ENCODE results near the gene SEMA5A. TPM values are rescaled to one million over a fixed set of nuclear protein-coding genes. Genes with fewer than 3 reads are reported as not detected.

SEMA5A gene
- total RNA-seq, 1 donor from 2014 or later, result 31.9 TPM

GRCh38 chr5:9115093-9115492 lies 430.8 kb downstream of the SEMA5A start:
- Mint-ChIP-seq H3K27me3 (ENCODE audit: low read depth) (no peaks in the 10 kb centered on the region), H3K4me3 (no peak overlapping the region), H3K4me1 (peaks cover 12% of the 10 kb centered on the region), H3K36me3 (ENCODE audit: low read depth) (peaks cover 37% of the 10 kb centered on the region), H3K27ac (ENCODE audit: unreplicated experiment) (peak overlapping the region; percentile 15), H3K9me3 (peaks cover 4% of the 10 kb centered on the region)
- no peak for DNase-seq (ENCODE audit: low read depth, low spot score)
- TF ChIP-seq, protein P1, sequence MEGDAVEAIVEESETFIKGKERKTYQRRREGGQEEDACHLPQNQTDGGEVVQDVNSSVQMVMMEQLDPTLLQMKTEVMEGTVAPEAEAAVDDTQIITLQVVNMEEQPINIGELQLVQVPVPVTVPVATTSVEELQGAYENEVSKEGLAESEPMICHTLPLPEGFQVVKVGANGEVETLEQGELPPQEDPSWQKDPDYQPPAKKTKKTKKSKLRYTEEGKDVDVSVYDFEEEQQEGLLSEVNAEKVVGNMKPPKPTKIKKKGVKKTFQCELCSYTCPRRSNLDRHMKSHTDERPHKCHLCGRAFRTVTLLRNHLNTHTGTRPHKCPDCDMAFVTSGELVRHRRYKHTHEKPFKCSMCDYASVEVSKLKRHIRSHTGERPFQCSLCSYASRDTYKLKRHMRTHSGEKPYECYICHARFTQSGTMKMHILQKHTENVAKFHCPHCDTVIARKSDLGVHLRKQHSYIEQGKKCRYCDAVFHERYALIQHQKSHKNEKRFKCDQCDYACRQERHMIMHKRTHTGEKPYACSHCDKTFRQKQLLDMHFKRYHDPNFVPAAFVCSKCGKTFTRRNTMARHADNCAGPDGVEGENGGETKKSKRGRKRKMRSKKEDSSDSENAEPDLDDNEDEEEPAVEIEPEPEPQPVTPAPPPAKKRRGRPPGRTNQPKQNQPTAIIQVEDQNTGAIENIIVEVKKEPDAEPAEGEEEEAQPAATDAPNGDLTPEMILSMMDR (conservative IDR thresholded peaks at IDR 0.05), result no peak

GRCh38 chr5:9112520-9113291 lies 433.2 kb downstream of the SEMA5A start:
- H3K36me3 Mint-ChIP-seq (ENCODE audit: low read depth), result peaks cover 40% of the 10 kb centered on the region

GRCh38 chr5:9108162-9108561 lies 437.7 kb downstream of the SEMA5A start:
- no peaks in the 10 kb centered on the region for H3K9me3 Mint-ChIP-seq
- H3K4me3 Mint-ChIP-seq, result no peak overlapping the region
- H3K36me3 Mint-ChIP-seq (ENCODE audit: low read depth), result peaks cover 18% of the 10 kb centered on the region
- H3K27me3 Mint-ChIP-seq (ENCODE audit: low read depth), result no peaks in the 10 kb centered on the region
- no peak for DNase-seq (ENCODE audit: low read depth, low spot score)
- TF ChIP-seq, protein P1 (conservative IDR thresholded peaks at IDR 0.05), result no peak
- H3K27ac Mint-ChIP-seq (ENCODE audit: unreplicated experiment), result peak overlapping the region; percentile 84
- H3K4me1 Mint-ChIP-seq, result peaks cover 40% of the 10 kb centered on the region

More at GRCh38 chr5:9112520-9113291, 433.2 kb downstream of the SEMA5A start:
- Mint-ChIP-seq H3K27me3 (ENCODE audit: low read depth) (no peaks in the 10 kb centered on the region), H3K9me3 (peaks cover 4% of the 10 kb centered on the region), H3K27ac (ENCODE audit: unreplicated experiment) (no peak overlapping the region), H3K4me3 (no peak overlapping the region), H3K4me1 (peaks cover 18% of the 10 kb centered on the region)
- TF ChIP-seq, protein P1 (conservative IDR thresholded peaks at IDR 0.05), result no peak
- no peak for DNase-seq (ENCODE audit: low read depth, low spot score)

DNA sequence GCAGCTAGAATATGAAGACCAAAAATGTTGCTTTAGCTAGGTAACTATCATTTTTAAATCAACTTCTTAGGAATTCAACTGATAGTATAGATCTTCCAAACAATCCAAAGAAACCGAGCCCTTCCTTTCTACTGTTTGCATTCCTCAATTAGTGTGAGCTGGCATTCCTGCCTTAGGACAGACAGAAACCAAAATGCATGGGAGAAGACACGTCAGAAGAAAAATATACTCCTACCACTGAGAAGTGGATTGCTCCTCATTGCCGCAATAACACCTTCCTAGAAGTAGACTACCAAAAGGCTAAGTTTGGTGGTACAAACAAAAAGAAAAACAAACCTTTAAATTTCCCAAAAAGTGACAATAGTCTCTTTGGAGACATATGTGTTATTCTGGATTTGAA lies 440.0 kb downstream of the SEMA5A start:
- Mint-ChIP-seq H3K9me3 (no peaks in the 10 kb centered on the region), H3K36me3 (ENCODE audit: low read depth) (peaks cover 15% of the 10 kb centered on the region), H3K4me3 (no peak overlapping the region), H3K4me1 (peaks cover 42% of the 10 kb centered on the region), H3K27me3 (ENCODE audit: low read depth) (no peaks in the 10 kb centered on the region), H3K27ac (ENCODE audit: unreplicated experiment) (no peak overlapping the region)
- TF ChIP-seq, protein P1 (conservative IDR thresholded peaks at IDR 0.05), result no peak
- DNase-seq (ENCODE audit: low read depth, low spot score), result no peak

DNA sequence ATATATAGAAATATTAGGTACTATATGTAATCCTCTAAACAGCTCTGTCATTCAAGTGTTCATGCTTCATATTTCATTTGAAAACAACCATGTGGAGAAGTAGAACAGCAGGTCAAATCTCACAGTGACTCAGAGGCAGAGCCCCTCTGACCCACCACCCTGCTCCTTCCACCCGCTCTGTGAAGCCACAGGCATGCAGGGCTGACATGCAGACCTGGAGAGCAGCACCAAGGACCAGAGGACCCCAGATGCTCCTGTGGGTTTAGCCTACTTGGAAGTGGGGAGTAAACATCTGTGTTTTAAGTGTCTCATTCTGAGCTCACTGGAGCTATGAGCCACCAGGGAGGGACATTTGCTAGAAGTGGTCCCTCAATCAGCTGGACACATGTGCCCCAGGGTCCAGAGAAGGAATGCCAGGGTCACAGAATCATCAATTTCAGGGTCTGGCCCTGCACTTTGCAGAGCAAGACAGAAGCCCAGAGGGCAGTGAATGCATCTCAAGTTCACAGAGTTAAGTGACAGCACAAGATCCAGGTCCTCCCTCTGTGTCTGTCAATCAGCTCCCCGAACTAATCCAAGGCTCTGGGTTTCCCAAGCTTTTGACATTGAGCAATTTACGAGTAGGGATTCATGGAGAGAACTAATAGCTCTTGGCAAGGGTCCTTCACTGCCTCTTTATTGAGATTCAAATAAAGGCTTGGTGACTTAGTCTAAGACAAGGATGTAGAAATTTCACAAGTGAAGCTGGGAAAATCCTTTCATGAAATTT lies 441.1 kb downstream of the SEMA5A start:
- H3K9me3 Mint-ChIP-seq, result no peaks in the 10 kb centered on the region
- H3K36me3 Mint-ChIP-seq (ENCODE audit: low read depth), result peaks cover 8% of the 10 kb centered on the region
- no peak overlapping the region for H3K4me3 Mint-ChIP-seq
- no peak overlapping the region for H3K27ac Mint-ChIP-seq (ENCODE audit: unreplicated experiment)
- TF ChIP-seq, protein P1 (conservative IDR thresholded peaks at IDR 0.05), result no peak
- DNase-seq (ENCODE audit: low read depth, low spot score), result no peak
- no peaks in the 10 kb centered on the region for H3K27me3 Mint-ChIP-seq (ENCODE audit: low read depth)
- peaks cover 37% of the 10 kb centered on the region for H3K4me1 Mint-ChIP-seq

All from neural crest cell (in vitro differentiated cells).